MM.1S (cell line): ENCODE measurements around the gene ENTPD3.

ENCODE experiments used
- DNase-seq: peaks from one replicate; pipeline ENCODE4 v3.0.0-alpha.2; 2015
- H2AFZ ChIP-seq: fragments of 300-600 bp; sonication (generic); 2 replicates; pipeline ENCODE4 v1.6.0; 2016; ENCODE audit warnings: antibody characterized with exemption, low read length
- H3F3A ChIP-seq: fragments of 300-600 bp; sonication (generic); 2 replicates; pipeline ENCODE4 v1.6.1; 2016; ENCODE audit warnings: mild to moderate bottlenecking, antibody characterized with exemption, low read length, moderate library complexity, mixed read lengths; ENCODE audit not compliant: insufficient read depth
- H3K27ac ChIP-seq: fragments of 300-600 bp; sonication (generic); 2 replicates; pipeline ENCODE4 v1.5.1; 2016; ENCODE audit warnings: mild to moderate bottlenecking, low read length
- H3K27me3 ChIP-seq: fragments of 300-600 bp; sonication (generic); replicated peaks from 2 replicates; pipeline ENCODE4 v1.6.0; 2016; ENCODE audit warnings: low read length; ENCODE audit not compliant: insufficient read depth
- H3K36me3 ChIP-seq: fragments of 300-600 bp; sonication (generic); replicated peaks from 2 replicates; pipeline ENCODE4 v1.6.1; 2016; ENCODE audit warnings: mild to moderate bottlenecking, low read length, mixed read lengths; ENCODE audit not compliant: insufficient read depth
- H3K4me1 ChIP-seq: fragments of 300-600 bp; sonication (generic); 2 replicates; pipeline ENCODE4 v1.6.1; 2016; ENCODE audit warnings: low read length, mixed read lengths
- H3K4me2 ChIP-seq: fragments of 300-600 bp; sonication (generic); 2 replicates; pipeline ENCODE4 v1.6.0; 2016; ENCODE audit warnings: low read depth, low read length
- H3K4me3 ChIP-seq: fragments of 300-600 bp; sonication (generic); 2 replicates; pipeline ENCODE4 v1.5.1; 2016; ENCODE audit warnings: low read length, mixed read lengths
- H3K79me2 ChIP-seq: fragments of 300-600 bp; sonication (generic); 2 replicates; pipeline ENCODE4 v1.6.1; 2016; ENCODE audit warnings: mixed run types, low read length, mixed read lengths
- H3K9ac ChIP-seq: fragments of 300-600 bp; sonication (generic); 2 replicates; pipeline ENCODE4 v1.6.1; 2016; ENCODE audit warnings: low read length, mixed read lengths
- H3K9me2 ChIP-seq: fragments of 300-600 bp; sonication (generic); replicated peaks from 2 replicates; pipeline ENCODE4 v1.6.1; 2016; ENCODE audit warnings: mild to moderate bottlenecking, low read length, mixed read lengths; ENCODE audit not compliant: insufficient read depth
- H3K9me3 ChIP-seq: fragments of 300-600 bp; sonication (generic); replicated peaks from 2 replicates; pipeline ENCODE4 v1.6.1; 2016; ENCODE audit warnings: mild to moderate bottlenecking, low read length, mixed read lengths; ENCODE audit not compliant: insufficient read depth
- H4K20me1 ChIP-seq: fragments of 300-600 bp; sonication (generic); 2 replicates; pipeline ENCODE4 v1.6.1; 2016; ENCODE audit warnings: mild to moderate bottlenecking, low read length, moderate library complexity, mixed read lengths; ENCODE audit not compliant: insufficient read depth
- CTCF ChIP-seq: fragments of 300-600 bp; sonication (generic); IDR thresholded peaks from 2 replicates; pipeline ENCODE4 v1.5.1; 2016; ENCODE audit warnings: antibody characterized with exemption, low read length, mixed read lengths
- EZH2 ChIP-seq: fragments of 300-600 bp; sonication (generic); optimal IDR thresholded peaks from 2 replicates; pipeline ENCODE3; 2017; ENCODE audit warnings: low read depth, mild to moderate bottlenecking, antibody characterized with exemption, low read length, mixed read lengths
- EZH2phosphoT487 ChIP-seq: fragments of 300-600 bp; sonication (generic); IDR thresholded peaks from 2 replicates; pipeline ENCODE4 v1.6.1; 2018; ENCODE audit warnings: antibody characterized with exemption, low read length

Gene ENTPD3

GRCh38 chr3:40422861-40423260 lies 35.9 kb downstream of the ENTPD3 start:
- Histone ChIP-seq H3K9me2 (no peaks in the 10 kb centered on the region), H3F3A (no peaks in the 10 kb centered on the region), H3K27ac (no peak overlapping the region), H3K4me3 (no peak overlapping the region), H3K36me3 (no peaks in the 10 kb centered on the region), H3K9me3 (no peaks in the 10 kb centered on the region), H3K4me2 (no peak overlapping the region), H4K20me1 (no peaks in the 10 kb centered on the region), H3K79me2 (no peaks in the 10 kb centered on the region), H3K9ac (no peak overlapping the region), H2AFZ (no peak overlapping the region), H3K27me3 (no peaks in the 10 kb centered on the region), H3K4me1 (no peaks in the 10 kb centered on the region)
- TF ChIP-seq EZH2 (no peak), EZH2phosphoT487 (no peak), CTCF (no peak)
- DNase-seq = no peak

DNA sequence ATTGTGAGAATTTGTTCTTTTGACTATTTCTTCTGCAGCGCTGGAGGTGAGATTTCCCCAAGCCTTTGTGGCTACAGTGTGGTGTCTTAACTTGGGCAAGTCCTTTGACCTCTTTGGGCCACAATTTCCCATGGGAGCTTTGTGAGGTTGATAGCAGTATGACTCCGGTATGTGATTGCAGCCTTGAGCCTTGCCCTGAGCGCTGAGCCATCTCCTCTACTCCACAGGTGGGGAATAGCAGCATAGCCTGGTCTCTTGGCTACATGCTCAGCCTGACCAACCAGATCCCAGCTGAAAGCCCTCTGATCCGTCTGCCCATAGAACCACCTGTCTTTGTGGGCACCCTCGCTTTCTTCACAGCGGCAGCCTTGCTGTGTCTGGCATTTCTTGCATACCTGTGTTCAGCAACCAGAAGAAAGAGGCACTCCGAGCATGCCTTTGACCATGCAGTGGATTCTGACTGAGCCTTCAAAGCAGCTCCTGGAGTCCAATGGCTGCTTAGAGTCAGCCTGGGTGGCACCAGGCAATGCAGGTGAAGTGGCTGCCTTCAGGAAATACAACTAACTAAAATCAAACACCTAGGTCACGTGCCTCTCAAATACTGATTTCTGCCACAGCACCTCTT lies 40.2 kb downstream of the ENTPD3 start:
- no peaks in the 10 kb centered on the region for H3K9me3 ChIP-seq
- H3K36me3 ChIP-seq = no peaks in the 10 kb centered on the region
- H3K9me2 ChIP-seq = no peaks in the 10 kb centered on the region
- H2AFZ ChIP-seq = no peak overlapping the region
- TF ChIP-seq EZH2phosphoT487 (no peak), EZH2 (no peak), CTCF (no peak)
- no peaks in the 10 kb centered on the region for H4K20me1 ChIP-seq
- H3F3A ChIP-seq = no peaks in the 10 kb centered on the region
- H3K9ac ChIP-seq = no peak overlapping the region
- no peak for DNase-seq
- no peaks in the 10 kb centered on the region for H3K4me1 ChIP-seq
- H3K79me2 ChIP-seq = no peaks in the 10 kb centered on the region
- H3K27ac ChIP-seq = no peak overlapping the region
- H3K4me3 ChIP-seq = no peak overlapping the region
- H3K27me3 ChIP-seq = no peaks in the 10 kb centered on the region
- H3K4me2 ChIP-seq = no peak overlapping the region

GRCh38 chr3:40432793-40433192 lies 45.8 kb downstream of the ENTPD3 start:
- no peak overlapping the region for H3K9ac ChIP-seq
- H3K4me3 ChIP-seq = no peak overlapping the region
- H3K27me3 ChIP-seq = no peaks in the 10 kb centered on the region
- no peak overlapping the region for H3K27ac ChIP-seq
- no peaks in the 10 kb centered on the region for H3K36me3 ChIP-seq
- H3K9me3 ChIP-seq = no peaks in the 10 kb centered on the region
- H3K4me2 ChIP-seq = no peak overlapping the region
- no peaks in the 10 kb centered on the region for H3K79me2 ChIP-seq
- H3F3A ChIP-seq = no peaks in the 10 kb centered on the region
- no peaks in the 10 kb centered on the region for H3K9me2 ChIP-seq
- no peak overlapping the region for H2AFZ ChIP-seq
- H4K20me1 ChIP-seq = no peaks in the 10 kb centered on the region
- no peaks in the 10 kb centered on the region for H3K4me1 ChIP-seq
- no peak for DNase-seq
- TF ChIP-seq EZH2 = no peak
- TF ChIP-seq CTCF = no peak
- TF ChIP-seq EZH2phosphoT487 = no peak
